OCI-LY1 (cell line): ENCODE measurements around the gene KCNK4.

Experiments used
- H2AFZ ChIP-seq: fragments of 200-600 bp; sonication (generic), shearing (Covaris generic); 2 replicates; pipeline ENCODE4 v1.6.0; 2014; ENCODE audit warnings: antibody characterized with exemption, mild to moderate bottlenecking, low read length
- H3F3A ChIP-seq: fragments of 200-600 bp; sonication (generic), shearing (Covaris generic); 2 replicates; pipeline ENCODE4 v1.6.0; 2014; ENCODE audit warnings: mild to moderate bottlenecking, antibody characterized with exemption, low read length, moderate library complexity; ENCODE audit not compliant: insufficient read depth
- H3K27ac ChIP-seq: fragments of 200-600 bp; sonication (generic); 2 replicates; pipeline ENCODE4 v1.5.1; 2014; ENCODE audit warnings: low read length, mixed run types, mild to moderate bottlenecking, low read depth; ENCODE audit not compliant: poor library complexity, severe bottlenecking
- H3K27me3 ChIP-seq: fragments of 200-600 bp; sonication (generic); 2 replicates; pipeline ENCODE4 v1.6.0; 2014; ENCODE audit warnings: antibody characterized with exemption, mild to moderate bottlenecking, low read length, moderate library complexity; ENCODE audit not compliant: insufficient read depth
- H3K36me3 ChIP-seq: fragments of 200-600 bp; sonication (generic); 2 replicates; pipeline ENCODE4 v1.6.1; 2014; ENCODE audit warnings: mild to moderate bottlenecking, antibody characterized with exemption, low read length, moderate library complexity, mixed read lengths; ENCODE audit not compliant: insufficient read depth
- H3K4me1 ChIP-seq: fragments of 200-600 bp; sonication (generic); 2 replicates; pipeline ENCODE4 v1.5.1; 2014; ENCODE audit warnings: mild to moderate bottlenecking, low read length, moderate library complexity; ENCODE audit not compliant: insufficient read depth, severe bottlenecking
- H3K4me2 ChIP-seq: fragments of 200-600 bp; sonication (generic), shearing (Covaris generic); 2 replicates; pipeline ENCODE4 v1.6.1; 2014; ENCODE audit warnings: low read length
- H3K4me3 ChIP-seq: fragments of 200-600 bp; sonication (generic); 2 replicates; pipeline ENCODE4 v1.5.1; 2014; ENCODE audit warnings: low read length, low read depth, mild to moderate bottlenecking, mixed read lengths; ENCODE audit not compliant: poor library complexity, severe bottlenecking
- H3K79me2 ChIP-seq: fragments of 200-600 bp; shearing (Covaris generic); 2 replicates; pipeline ENCODE4 v1.6.1; 2016; ENCODE audit warnings: mixed run types, low read length, mixed read lengths; ENCODE audit not compliant: insufficient read depth
- H3K9ac ChIP-seq: fragments of 200-600 bp; sonication (generic), shearing (Covaris generic); 2 replicates; pipeline ENCODE4 v1.6.1; 2014; ENCODE audit warnings: mild to moderate bottlenecking, low read length, mixed read lengths
- H3K9me2 ChIP-seq: fragments of 200-600 bp; sonication (generic), shearing (Covaris generic); 2 replicates; pipeline ENCODE4 v1.6.1; 2014; ENCODE audit warnings: low read depth, mild to moderate bottlenecking, low read length, mixed read lengths
- H3K9me3 ChIP-seq: fragments of 200-600 bp; shearing (Covaris generic); 2 replicates; pipeline ENCODE4 v1.6.1; 2014; ENCODE audit warnings: low read length, mixed read lengths
- H4K20me1 ChIP-seq: fragments of 200-600 bp; sonication (generic), shearing (Covaris generic); 2 replicates; pipeline ENCODE4 v1.6.0; 2016; ENCODE audit warnings: mild to moderate bottlenecking, low read length; ENCODE audit not compliant: insufficient read depth
- EZH2 ChIP-seq: fragments of 200-600 bp; sonication (generic), shearing (Covaris generic); IDR thresholded peaks from 2 replicates; pipeline ENCODE4 v1.8.0; 2017; ENCODE audit warnings: borderline replicate concordance, mixed run types, mild to moderate bottlenecking, antibody characterized with exemption, low read length, moderate library complexity, mixed read lengths
- TF ChIP-seq, protein P1 (sequence below): fragments of 200-600 bp; sonication (generic), shearing (Covaris generic); IDR thresholded peaks from 2 replicates; pipeline ENCODE4 v1.5.1; 2017; ENCODE audit warnings: mild to moderate bottlenecking, antibody characterized with exemption, low read length, moderate library complexity, mixed read lengths

Gene KCNK4

DNA sequence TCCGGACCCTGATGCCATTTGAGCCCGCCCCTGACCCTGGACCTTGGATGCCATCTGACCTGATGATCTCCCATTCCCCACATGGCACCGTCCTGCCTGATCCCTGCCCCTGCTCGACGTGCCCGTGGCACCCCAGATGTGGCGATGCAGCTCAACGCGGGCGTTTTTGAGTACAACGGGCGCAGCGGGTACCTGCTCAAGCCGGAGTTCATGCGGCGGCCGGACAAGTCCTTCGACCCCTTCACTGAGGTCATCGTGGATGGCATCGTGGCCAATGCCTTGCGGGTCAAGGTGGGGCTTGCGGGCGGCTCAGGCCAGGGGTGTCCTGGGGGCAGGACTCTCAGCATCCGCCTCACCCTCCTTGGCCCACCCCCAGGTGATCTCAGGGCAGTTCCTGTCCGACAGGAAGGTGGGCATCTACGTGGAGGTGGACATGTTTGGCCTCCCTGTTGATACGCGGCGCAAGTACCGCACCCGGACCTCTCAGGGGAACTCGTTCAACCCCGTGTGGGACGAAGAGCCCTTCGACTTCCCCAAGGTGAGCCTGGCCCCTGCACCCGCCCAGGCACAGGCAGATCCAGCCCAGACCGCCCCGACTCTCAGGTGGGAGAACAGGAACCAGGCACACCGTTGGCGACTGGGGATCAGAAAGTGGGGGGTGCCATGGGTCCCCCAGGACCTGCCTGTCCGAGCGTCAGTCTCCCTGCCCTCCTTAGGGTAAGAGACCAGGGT is 28.7 kb upstream of the KCNK4 start:
- TF ChIP-seq, protein P1, sequence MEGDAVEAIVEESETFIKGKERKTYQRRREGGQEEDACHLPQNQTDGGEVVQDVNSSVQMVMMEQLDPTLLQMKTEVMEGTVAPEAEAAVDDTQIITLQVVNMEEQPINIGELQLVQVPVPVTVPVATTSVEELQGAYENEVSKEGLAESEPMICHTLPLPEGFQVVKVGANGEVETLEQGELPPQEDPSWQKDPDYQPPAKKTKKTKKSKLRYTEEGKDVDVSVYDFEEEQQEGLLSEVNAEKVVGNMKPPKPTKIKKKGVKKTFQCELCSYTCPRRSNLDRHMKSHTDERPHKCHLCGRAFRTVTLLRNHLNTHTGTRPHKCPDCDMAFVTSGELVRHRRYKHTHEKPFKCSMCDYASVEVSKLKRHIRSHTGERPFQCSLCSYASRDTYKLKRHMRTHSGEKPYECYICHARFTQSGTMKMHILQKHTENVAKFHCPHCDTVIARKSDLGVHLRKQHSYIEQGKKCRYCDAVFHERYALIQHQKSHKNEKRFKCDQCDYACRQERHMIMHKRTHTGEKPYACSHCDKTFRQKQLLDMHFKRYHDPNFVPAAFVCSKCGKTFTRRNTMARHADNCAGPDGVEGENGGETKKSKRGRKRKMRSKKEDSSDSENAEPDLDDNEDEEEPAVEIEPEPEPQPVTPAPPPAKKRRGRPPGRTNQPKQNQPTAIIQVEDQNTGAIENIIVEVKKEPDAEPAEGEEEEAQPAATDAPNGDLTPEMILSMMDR = no peak
- TF ChIP-seq EZH2 = no peak
- H3K9me3 ChIP-seq = no peaks in the 10 kb centered on the region
- no peaks in the 10 kb centered on the region for H3K9me2 ChIP-seq
- H3K4me2 ChIP-seq = no peak overlapping the region
- H3K4me3 ChIP-seq = no peak overlapping the region
- no peaks in the 10 kb centered on the region for H3K79me2 ChIP-seq
- no peak overlapping the region for H3K27ac ChIP-seq
- no peaks in the 10 kb centered on the region for H3K27me3 ChIP-seq
- no peak overlapping the region for H3K9ac ChIP-seq
- H3F3A ChIP-seq = no peaks in the 10 kb centered on the region
- no peaks in the 10 kb centered on the region for H4K20me1 ChIP-seq
- peaks cover 37% of the 10 kb centered on the region for H3K36me3 ChIP-seq
- H3K4me1 ChIP-seq = no peaks in the 10 kb centered on the region
- no peak overlapping the region for H2AFZ ChIP-seq

- Histone ChIP-seq H3K4me3 (no peak overlapping the region), H4K20me1 (no peaks in the 10 kb centered on the region), H3K9ac (no peak overlapping the region), H3K4me1 (peaks cover 7% of the 10 kb centered on the region), H3K79me2 (no peaks in the 10 kb centered on the region), H3K27ac (no peak overlapping the region), H3F3A (no peaks in the 10 kb centered on the region), H3K9me3 (no peaks in the 10 kb centered on the region), H3K9me2 (no peaks in the 10 kb centered on the region), H3K4me2 (no peak overlapping the region), H2AFZ (no peak overlapping the region), H3K36me3 (peaks cover 34% of the 10 kb centered on the region), H3K27me3 (no peaks in the 10 kb centered on the region)
- TF ChIP-seq, protein P1 = no peak
- TF ChIP-seq EZH2 = no peak
These were observed 27.8 kb upstream of the KCNK4 start for GRCh38 chr11:64263021-64263946.

GRCh38 chr11:64263947-64264317 is 27.2 kb upstream of the KCNK4 start:
- no peak overlapping the region for H2AFZ ChIP-seq
- no peaks in the 10 kb centered on the region for H3K9me3 ChIP-seq
- peaks cover 28% of the 10 kb centered on the region for H3K36me3 ChIP-seq
- H3F3A ChIP-seq = no peaks in the 10 kb centered on the region
- no peak overlapping the region for H3K9ac ChIP-seq
- no peaks in the 10 kb centered on the region for H3K79me2 ChIP-seq
- peaks cover 13% of the 10 kb centered on the region for H3K4me1 ChIP-seq
- no peak overlapping the region for H3K4me3 ChIP-seq
- no peak overlapping the region for H3K4me2 ChIP-seq
- no peaks in the 10 kb centered on the region for H3K27me3 ChIP-seq
- H3K27ac ChIP-seq = no peak overlapping the region
- H3K9me2 ChIP-seq = no peaks in the 10 kb centered on the region
- TF ChIP-seq, protein P1 = no peak
- TF ChIP-seq EZH2 = no peak
- H4K20me1 ChIP-seq = no peaks in the 10 kb centered on the region
